NCI-H128 (cell line): ENCODE data around the gene PDK3.

Experiments used
- DNase-seq: peaks from one replicate; lab custom pipeline; 2025; ENCODE audit not compliant: unreplicated experiment; lab: John Stamatoyannopoulos, UW

The PDK3 gene

GRCh38 chrX:24464836-24465531, at the start of gene PDK3:
PDK3 (plus strand) TSS chrX:24465286; CDS start chrX:24465456, 170 bp downstream.
- DNase-seq: peak; percentile 83

DNA sequence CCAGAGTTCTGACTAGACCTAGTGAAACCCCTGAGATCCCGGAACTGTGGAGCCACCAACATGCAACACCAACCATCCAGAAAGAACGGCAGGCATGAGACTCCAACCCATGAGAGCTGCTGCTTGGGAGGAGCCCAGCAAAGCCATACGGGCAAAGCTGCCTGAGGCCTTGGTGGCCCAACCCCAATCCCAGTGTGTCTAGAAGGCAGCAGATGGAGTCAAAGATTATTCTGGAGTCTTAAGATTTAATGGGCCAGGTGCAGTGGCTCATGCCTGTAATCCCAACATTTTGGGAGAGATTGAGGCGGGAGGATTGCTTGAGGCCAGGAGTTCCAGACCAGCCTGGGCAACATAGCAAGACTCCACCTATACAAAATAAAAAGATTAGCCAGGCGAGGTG, 49.2 kb upstream of the PDK3 start:
- DNase-seq: no peak

DNA sequence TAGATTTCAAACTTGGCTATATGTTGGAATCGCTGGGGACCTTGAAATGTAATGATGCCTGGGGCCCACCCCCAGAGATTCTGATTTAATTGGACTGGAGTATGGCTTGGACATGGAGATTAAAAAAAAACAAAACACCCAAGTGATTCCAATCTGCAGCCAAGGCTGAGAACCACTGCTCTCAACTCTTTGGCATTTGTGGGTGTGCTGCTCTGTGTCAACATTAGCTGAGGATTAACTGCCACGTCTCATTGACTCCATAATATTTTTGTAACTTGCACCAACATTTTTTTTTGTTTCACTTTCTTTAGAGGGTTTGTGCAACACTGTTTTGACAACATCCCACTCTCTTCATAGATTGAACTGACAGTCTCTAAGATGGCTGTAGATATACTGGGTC, 41.1 kb upstream of the PDK3 start:
- no peak for DNase-seq

- no peak for DNase-seq
These were observed 40.1 kb upstream of the PDK3 start for GRCh38 chrX:24424948-24425347.

DNA sequence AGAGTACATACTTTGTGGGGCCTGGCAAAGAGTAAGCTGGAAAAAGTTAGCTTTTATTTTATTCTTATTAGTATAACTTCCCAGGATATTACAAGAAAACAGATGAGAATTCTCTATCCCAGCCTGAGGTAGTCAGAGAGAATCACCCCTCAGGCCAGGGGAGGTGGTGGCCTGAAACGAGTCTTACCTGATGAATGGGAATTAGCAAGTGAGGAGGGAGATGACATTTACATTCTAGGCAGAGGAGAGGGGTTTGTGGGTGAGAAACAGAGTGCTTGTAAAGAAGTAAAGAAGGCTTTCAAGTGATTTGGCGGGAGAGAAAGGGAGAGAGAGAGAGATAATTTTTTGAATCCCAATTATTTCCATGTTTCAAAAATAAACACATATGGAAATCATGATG, 39.3 kb upstream of the PDK3 start:
- no peak for DNase-seq

GRCh38 chrX:24426340-24426913, 38.7 kb upstream of the PDK3 start:
- DNase-seq: no peak

- DNase-seq: no peak
These were observed 38.0 kb upstream of the PDK3 start for GRCh38 chrX:24426921-24427746.

GRCh38 chrX:24427747-24428019, 37.4 kb upstream of the PDK3 start:
- no peak for DNase-seq

- no peak for DNase-seq
These were observed 36.6 kb upstream of the PDK3 start for GRCh38 chrX:24428516-24428915.

GRCh38 chrX:24435060-24435459, 30.0 kb upstream of the PDK3 start:
- no peak for DNase-seq

- DNase-seq: no peak
These were observed 21.2 kb upstream of the PDK3 start for GRCh38 chrX:24443918-24444317.

GRCh38 chrX:24444645-24445044, 20.4 kb upstream of the PDK3 start:
- DNase-seq: no peak

DNA sequence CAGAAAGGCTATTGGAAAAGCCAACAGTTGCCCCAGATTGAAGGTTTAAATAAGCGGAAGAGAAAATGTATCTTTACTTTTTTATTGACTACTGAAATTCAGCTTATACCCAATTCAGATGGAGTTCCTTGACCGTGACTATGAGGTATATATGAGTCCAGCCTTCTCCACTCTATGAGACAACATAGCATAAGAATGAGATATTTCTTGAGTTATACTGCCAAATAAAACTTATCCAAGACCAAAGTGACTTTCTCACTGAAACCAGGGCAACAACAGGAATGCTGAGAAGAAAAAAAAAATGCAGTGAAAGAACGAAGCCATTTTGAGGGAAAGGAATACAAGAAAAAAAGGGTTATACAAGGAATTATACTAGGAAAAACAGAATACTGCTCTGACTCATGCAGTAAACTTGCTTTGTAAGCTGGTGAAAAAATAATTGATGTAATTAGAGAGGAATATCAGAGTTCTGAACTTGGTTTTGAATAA, 16.3 kb upstream of the PDK3 start:
- no peak for DNase-seq

- DNase-seq: no peak
These were observed 2.0 kb upstream of the PDK3 start for GRCh38 chrX:24463077-24463476.

DNA sequence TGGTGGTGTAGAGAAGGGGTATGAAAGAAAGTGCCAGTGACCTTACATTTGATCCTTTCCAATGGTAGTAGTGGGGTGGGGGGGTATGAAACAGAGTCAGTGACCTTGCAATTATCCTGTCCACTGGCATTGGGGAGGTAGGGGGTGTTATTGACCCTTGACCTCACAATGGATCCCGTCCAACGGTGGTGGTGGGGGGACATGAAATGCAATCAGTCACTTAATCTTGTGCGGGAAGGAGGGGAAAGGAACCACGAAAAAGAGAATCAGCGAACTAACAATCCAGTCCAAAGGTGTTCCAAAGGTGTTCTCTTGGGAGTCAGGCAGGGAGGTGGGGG, 619 bp upstream of the PDK3 start:
- DNase-seq: no peak

- DNase-seq: no peak
These were observed 413 bp downstream of the PDK3 start for GRCh38 chrX:24465532-24465865.

DNA sequence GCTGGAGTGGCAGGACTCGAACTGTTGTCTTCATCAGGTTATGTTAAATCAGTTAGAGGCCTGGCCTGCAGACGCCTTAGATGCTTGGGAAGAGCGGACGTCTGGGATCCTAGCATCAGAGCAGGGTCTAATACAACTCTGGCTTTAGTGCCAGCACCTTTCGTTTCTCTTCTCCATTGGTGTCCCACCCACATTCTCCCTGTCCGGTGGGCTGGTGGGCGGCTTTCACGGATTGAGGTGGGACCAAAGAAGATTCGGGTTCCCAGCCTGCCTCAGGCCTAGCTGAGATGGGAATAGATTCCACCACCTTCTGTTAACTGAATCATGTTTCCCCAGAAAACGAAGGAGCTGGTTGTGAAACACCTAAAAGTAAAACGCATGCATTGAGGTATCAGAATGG, 939 bp downstream of the PDK3 start:
- no peak for DNase-seq

DNA sequence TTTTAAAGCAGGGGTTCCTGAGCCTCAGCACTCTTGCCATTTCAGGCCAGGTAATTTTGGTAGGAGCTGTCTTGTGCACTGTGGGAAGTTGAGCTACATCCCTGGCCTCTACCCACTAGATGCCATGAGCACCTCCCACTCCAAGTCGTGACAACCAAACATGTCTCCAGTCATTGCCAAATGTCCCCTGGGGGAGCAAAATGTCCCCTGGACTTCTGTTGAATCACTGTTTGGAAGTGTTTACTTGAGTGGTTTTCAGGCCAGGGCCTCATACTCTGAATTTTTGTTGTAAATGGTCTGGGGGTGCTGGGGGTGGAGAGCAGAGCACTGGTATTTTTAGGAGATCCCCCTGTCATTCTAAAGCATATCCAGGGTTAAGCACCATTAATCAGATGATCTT, 3.2 kb downstream of the PDK3 start:
- no peak for DNase-seq

DNA sequence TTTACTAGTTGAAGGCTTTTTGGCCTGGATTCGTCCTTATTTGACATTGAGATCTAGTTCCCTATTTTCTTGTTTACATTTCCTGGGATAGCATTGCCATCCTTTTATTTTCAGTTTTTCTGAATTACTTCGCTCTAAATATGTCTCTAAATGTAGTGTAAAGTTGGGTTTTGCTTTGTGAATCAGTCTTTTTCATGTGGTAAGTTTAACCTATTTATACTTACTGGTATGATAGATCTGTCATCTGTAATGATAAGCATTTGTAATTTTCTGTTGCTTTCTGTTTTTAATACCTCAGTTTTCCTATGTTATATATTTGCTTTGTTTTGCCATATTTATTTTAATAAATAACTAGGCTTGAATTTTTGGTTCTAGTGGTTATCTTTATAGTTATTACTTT, 6.7 kb downstream of the PDK3 start:
- DNase-seq: no peak

GRCh38 chrX:24475480-24475879, 10.4 kb downstream of the PDK3 start:
- DNase-seq: no peak

DNA sequence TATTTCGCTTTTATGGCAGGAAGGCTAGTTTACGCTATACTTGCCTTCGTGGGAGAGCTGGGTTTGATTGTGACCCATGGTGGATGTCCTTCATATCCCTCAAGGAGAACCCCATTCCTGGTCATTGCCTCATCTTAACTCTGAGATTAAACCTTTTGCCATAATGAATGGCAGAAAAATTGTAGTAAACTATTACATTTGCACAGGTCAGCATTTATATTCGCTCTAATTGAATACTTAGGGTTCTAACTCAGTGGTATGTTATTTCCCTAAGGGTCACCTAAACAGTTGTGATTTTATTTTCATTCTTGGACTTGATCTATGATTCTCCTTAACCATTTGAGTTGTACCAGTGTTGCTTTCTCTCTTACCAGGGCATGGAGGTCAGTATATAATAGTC, 13.4 kb downstream of the PDK3 start:
- no peak for DNase-seq

- DNase-seq: peak; percentile 11
These were observed 14.8 kb downstream of the PDK3 start for GRCh38 chrX:24479924-24480323.
